HG03521 (cell line): ENCODE measurements around the gene CXorf65.

Experiments
- ATAC-seq: cut with Tn5 transposase; IDR thresholded peaks from one replicate; pipeline ENCODE4 v1.9.1; 2021; ENCODE audit warnings: mild to moderate bottlenecking, moderate library complexity; ENCODE audit not compliant: unreplicated experiment

CXorf65 gene

DNA sequence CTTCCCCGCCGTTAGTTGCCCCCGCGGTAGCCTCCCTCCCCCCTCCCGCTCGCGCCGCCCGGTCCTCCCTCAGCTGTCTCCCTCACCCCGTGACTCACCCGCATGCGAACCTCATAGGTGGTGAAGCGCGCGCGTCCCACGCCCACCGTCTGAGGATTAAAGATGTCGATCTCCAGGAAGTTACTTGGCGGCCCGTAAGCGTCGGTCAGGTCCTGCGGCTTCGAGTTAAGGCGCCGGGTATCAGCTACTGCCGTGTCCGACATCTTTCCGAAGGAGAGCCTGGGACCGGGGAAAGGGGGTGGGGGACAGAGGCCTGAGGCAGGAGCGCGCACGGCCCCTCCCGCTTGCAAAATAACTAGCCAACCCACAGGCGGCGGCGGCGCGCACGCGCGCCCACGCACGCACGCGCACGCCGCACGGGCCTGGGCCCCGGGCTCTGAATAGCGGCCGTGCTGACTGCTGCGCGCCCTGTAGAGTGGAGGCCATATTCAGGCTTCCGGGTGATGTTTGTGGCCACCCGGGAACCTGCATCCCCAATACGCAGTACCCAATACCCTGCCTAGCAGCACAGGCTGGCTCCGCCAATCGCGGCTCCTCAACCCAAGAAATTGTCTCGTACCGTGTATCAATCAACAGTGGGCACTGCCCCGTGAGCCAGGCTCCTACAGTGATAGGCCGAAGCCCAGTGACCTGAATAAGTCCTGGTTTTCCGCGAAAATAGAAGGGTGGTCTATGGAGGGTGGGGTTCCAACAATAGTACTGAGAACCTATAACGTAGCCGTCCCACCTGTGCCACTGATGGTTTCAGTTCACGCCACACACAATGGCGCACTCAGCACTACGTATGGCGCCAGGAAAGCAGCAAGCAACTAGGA lies 38.3 kb downstream of the CXorf65 start, which contains the start of gene SNX12:
SNX12 (minus strand) TSS at position 291 of the 875 bp plus-strand sequence; CDS start at position 263, 28 bp downstream.
- ATAC-seq = peak; percentile 96

- no peak for ATAC-seq
Observed at GRCh38 chrX:71067712-71068043, 38.9 kb downstream of the CXorf65 start.

DNA sequence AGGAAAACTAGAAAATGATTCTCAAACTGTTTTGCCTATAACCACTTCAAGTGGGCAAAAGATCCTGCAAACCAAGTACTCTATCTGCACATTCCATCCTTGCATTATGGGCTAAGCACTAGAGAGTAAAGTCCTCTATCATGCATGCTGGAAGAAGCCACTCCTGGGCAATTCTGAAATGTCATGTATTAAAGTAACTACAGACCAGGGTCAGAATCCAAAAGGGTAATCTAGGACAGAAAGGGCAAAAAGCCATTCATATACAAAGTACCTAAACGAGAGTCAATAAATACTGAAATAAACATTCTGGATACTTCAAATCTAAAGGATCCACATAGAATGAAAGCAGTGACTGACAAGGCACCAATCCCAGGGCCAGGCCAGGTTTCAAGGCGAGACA lies 39.5 kb downstream of the CXorf65 start:
- ATAC-seq = no peak

DNA sequence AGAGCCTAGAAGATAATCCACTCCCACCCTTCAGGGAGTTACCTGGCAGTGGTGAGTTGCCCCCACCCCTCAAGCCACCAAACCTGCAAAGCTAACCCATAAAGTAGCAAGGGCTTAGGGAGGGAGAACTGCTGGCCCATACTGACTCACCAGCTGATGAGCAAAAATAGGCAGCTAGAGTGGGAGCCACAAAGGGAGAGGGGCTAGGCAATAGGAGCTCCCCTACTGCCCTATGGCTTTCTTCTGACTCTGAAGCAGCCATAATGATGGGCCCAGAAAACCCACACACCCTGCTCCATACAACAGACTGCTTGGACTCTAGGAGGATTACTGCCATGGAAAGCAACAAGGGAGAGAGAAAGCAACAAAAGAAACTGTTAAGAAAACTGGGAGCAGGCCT lies 46.4 kb downstream of the CXorf65 start:
- no peak for ATAC-seq

DNA sequence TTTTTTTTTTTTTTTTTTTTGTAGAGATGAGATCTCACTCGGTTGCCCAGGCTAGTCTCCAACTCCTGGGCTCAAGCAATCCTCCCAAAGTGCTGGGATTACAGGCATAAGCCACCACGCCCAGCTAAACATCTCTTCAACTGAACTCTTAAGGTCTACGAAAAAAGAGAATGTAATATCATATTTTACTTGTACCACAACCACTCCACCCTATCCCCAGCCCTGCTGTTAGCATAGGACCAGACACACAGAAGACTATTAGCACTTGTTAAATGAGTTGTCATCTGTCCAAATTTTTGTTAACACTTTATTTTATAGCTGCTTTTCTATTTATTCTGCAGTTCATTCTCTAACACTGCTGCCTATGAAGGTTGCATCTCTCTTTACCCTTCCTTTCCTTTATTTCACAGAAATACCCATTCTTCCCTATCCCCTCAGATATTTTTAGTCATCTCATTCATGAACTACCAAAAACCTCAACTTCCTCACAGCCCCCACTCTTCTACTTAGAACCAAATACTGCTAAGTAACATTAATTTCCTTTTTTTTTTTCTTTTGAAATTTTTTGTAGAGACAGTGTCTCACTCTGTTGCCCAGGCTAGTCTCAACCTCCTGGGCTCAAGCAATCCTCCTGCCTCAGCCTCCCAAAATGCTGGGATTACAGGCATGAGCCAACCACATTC lies 48.6 kb downstream of the CXorf65 start:
- no peak for ATAC-seq

- no peak for ATAC-seq
Observed at GRCh38 chrX:71056867-71057266, 49.7 kb downstream of the CXorf65 start.
